ENCODE results near the gene SLC23A2. TPM values are rescaled to one million over a fixed set of nuclear protein-coding genes. Genes with fewer than 3 reads are reported as not detected.

Gene SLC23A2
- polyA plus RNA-seq, 3 donors = 3.3 to 28.4 (median 6.4) TPM

GRCh38 chr20:4920655-4921054, 80.7 kb downstream of the SLC23A2 start:
- H3K36me3 ChIP-seq (replicated peaks in 1 of 2; ENCODE audit: control insufficient read depth in 1 of 2, insufficient read depth in 2 of 2, low read length in 2 of 2) = peaks cover 6 to 78% of the 10 kb centered on the region in 2 donors
- peaks cover 77% of the 10 kb centered on the region for H4K20me1 ChIP-seq (ENCODE audit: insufficient read depth, low read length)
- Mint-ChIP-seq H3K4me1 (no peaks in the 10 kb centered on the region), H3K27ac (peak overlapping the region in 1 of 7 donors; percentile 27), H3K36me3 (peaks cover 50% of the 10 kb centered on the region in 2 donors), H3K27me3 (ENCODE audit: low read depth in 3 of 3) (no peaks in the 10 kb centered on the region), H3K9me3 (no peaks in the 10 kb centered on the region), H3K4me3 (no peak overlapping the region)
- H2AFZ ChIP-seq (ENCODE audit: insufficient read depth, low read depth, low read length, poor library complexity, severe bottlenecking) = no peak overlapping the region
- no peaks in the 10 kb centered on the region for H3K4me1 ChIP-seq (ENCODE audit: control insufficient read depth in 1 of 2, insufficient read depth in 2 of 2, low read length in 2 of 2)
- H3K4me2 ChIP-seq (replicated peaks; ENCODE audit: extremely low read depth, low read length, poor library complexity, severe bottlenecking) = no peak overlapping the region
- intact Hi-C loops (cut with micrococcal nuclease) = no loop called here
- no CpG with 5 or more reads among the region's 3 CpGs for WGBS (ENCODE audit: insufficient coverage)
- H3K79me2 ChIP-seq (ENCODE audit: insufficient read depth, low read length) = no peaks in the 10 kb centered on the region
- H3K4me3 ChIP-seq (replicated peaks in 1 of 3; ENCODE audit: low read depth in 2 of 3, low read length in 3 of 3) = no peak overlapping the region
- no peak overlapping the region for H3K9ac ChIP-seq (ENCODE audit: insufficient read depth, low read length, poor library complexity, severe bottlenecking)
- no peaks in the 10 kb centered on the region for H3K9me3 ChIP-seq (replicated peaks in 1 of 2; ENCODE audit: control insufficient read depth in 1 of 2, insufficient read depth in 1 of 2, low read length in 2 of 2)
- H3K27ac ChIP-seq (ENCODE audit: low read depth in 1 of 2, low read length in 2 of 2) = no peak overlapping the region
- no peaks in the 10 kb centered on the region for H3K27me3 ChIP-seq (ENCODE audit: control insufficient read depth in 2 of 2, insufficient read depth in 2 of 2, low read length in 2 of 2)
- TF ChIP-seq CTCF (IDR thresholded peaks at IDR 0.05) = no peak
- DNase-seq = no peak

GRCh38 chr20:4920131-4920530, 81.2 kb downstream of the SLC23A2 start:
- Mint-ChIP-seq H3K27ac (peak overlapping the region in 1 of 7 donors; percentile 35), H3K4me1 (no peaks in the 10 kb centered on the region), H3K4me3 (no peak overlapping the region)

More at GRCh38 chr20:4920131-4920530, 81.2 kb downstream of the SLC23A2 start:
- no peaks in the 10 kb centered on the region for H3K9me3 ChIP-seq (replicated peaks in 1 of 2; ENCODE audit: control insufficient read depth in 1 of 2, insufficient read depth in 1 of 2, low read length in 2 of 2)
- peaks cover 44 to 45% of the 10 kb centered on the region in 2 donors for H3K36me3 Mint-ChIP-seq
- no peak overlapping the region for H3K9ac ChIP-seq (ENCODE audit: insufficient read depth, low read length, poor library complexity, severe bottlenecking)
- no peaks in the 10 kb centered on the region for H3K4me1 ChIP-seq (ENCODE audit: control insufficient read depth in 1 of 2, insufficient read depth in 2 of 2, low read length in 2 of 2)
- H3K4me3 ChIP-seq (replicated peaks in 1 of 3; ENCODE audit: low read depth in 2 of 3, low read length in 3 of 3) = no peak overlapping the region
- no peak for DNase-seq
- H3K27me3 ChIP-seq (ENCODE audit: control insufficient read depth in 2 of 2, insufficient read depth in 2 of 2, low read length in 2 of 2) = no peaks in the 10 kb centered on the region
- no peaks in the 10 kb centered on the region for H3K9me3 Mint-ChIP-seq
- no peaks in the 10 kb centered on the region for H3K79me2 ChIP-seq (ENCODE audit: insufficient read depth, low read length)
- H3K36me3 ChIP-seq (replicated peaks in 1 of 2; ENCODE audit: control insufficient read depth in 1 of 2, insufficient read depth in 2 of 2, low read length in 2 of 2) = peaks cover 6 to 73% of the 10 kb centered on the region in 2 donors
- intact Hi-C loops (cut with micrococcal nuclease) = no loop called here
- no peak overlapping the region for H3K27ac ChIP-seq (ENCODE audit: low read depth in 1 of 2, low read length in 2 of 2)
- no peak overlapping the region for H2AFZ ChIP-seq (ENCODE audit: insufficient read depth, low read depth, low read length, poor library complexity, severe bottlenecking)
- H3K27me3 Mint-ChIP-seq (ENCODE audit: low read depth in 3 of 3) = no peaks in the 10 kb centered on the region
- H4K20me1 ChIP-seq (ENCODE audit: insufficient read depth, low read length) = peaks cover 72% of the 10 kb centered on the region
- WGBS (ENCODE audit: insufficient coverage) = 94% methylated on average over 4 of the region's 6 CpGs
- TF ChIP-seq CTCF (IDR thresholded peaks at IDR 0.05) = no peak
- no peak overlapping the region for H3K4me2 ChIP-seq (replicated peaks; ENCODE audit: extremely low read depth, low read length, poor library complexity, severe bottlenecking)
